Osteoblast (primary cell): ENCODE data around the gene CAVIN1. TPM values are rescaled to one million over a fixed set of nuclear protein-coding genes. Genes with fewer than 3 reads are reported as not detected.

Source experiments
- DNase-seq: peaks from one replicate; pipeline ENCODE4 v3.0.0; 2011; ENCODE audit warnings: low spot score, mixed read lengths; ENCODE audit not compliant: insufficient read length; ENCODE audit errors: missing footprints
- H2AFZ ChIP-seq: 2 replicates; pipeline ENCODE4 v1.6.0; 2011; ENCODE audit warnings: mild to moderate bottlenecking, low read length
- H3K27ac ChIP-seq: 2 replicates; pipeline ENCODE4 v1.5.1; 2011; ENCODE audit warnings: mild to moderate bottlenecking, low read depth, low read length, moderate library complexity
- H3K27me3 ChIP-seq: 2 replicates; pipeline ENCODE4 v1.6.0; 2012; ENCODE audit warnings: mild to moderate bottlenecking, control low read depth, inconsistent platforms, low read length, moderate library complexity; ENCODE audit not compliant: insufficient read depth
- H3K36me3 ChIP-seq: 2 replicates; pipeline ENCODE4 v1.5.1; 2011; ENCODE audit warnings: mild to moderate bottlenecking, low read length, control low read depth, moderate library complexity; ENCODE audit not compliant: insufficient read depth
- H3K4me1 ChIP-seq: 2 replicates; pipeline ENCODE4 v1.5.1; 2011; ENCODE audit warnings: mild to moderate bottlenecking, low read length, control low read depth, moderate library complexity; ENCODE audit not compliant: insufficient read depth
- H3K4me2 ChIP-seq: 2 replicates; pipeline ENCODE4 v1.6.0; 2011; ENCODE audit warnings: mild to moderate bottlenecking, low read length; ENCODE audit not compliant: insufficient read depth
- H3K4me3 ChIP-seq: fragments of 200-600 bp; sonication (generic); 3 replicates; pipeline ENCODE4 v1.5.1; 2012; ENCODE audit warnings: mild to moderate bottlenecking, low read length, inconsistent platforms; ENCODE audit not compliant: insufficient read depth
- H3K79me2 ChIP-seq: 2 replicates; pipeline ENCODE4 v1.6.0; 2012; ENCODE audit warnings: mild to moderate bottlenecking, low read length, control low read depth, inconsistent platforms; ENCODE audit not compliant: insufficient read depth
- H3K9me3 ChIP-seq: 2 replicates; pipeline ENCODE4 v1.5.1; 2011; ENCODE audit warnings: low read depth, low read length, control low read depth
- H4K20me1 ChIP-seq: 2 replicates; pipeline ENCODE4 v1.6.0; 2012; ENCODE audit warnings: mild to moderate bottlenecking, low read length, control low read depth; ENCODE audit not compliant: insufficient read depth
- total RNA-seq: library from RNA; depleted of rRNA; stranded (reverse); fragments of >200 nt; gene quantifications from 2 replicates; pipeline ENCODE4 v1.2.3, GENCODE V29; 2012
- TF ChIP-seq, protein P1 (sequence below): IDR thresholded peaks from 2 replicates; pipeline ENCODE4 v1.5.1; 2011; ENCODE audit warnings: mild to moderate bottlenecking, low read depth, low read length, moderate library complexity; ENCODE audit errors: extremely low read depth

CAVIN1 gene
- total RNA-seq, 1 donor: 988 TPM

GRCh38 chr17:42459801-42460281 is 36.8 kb upstream of the CAVIN1 start:
- TF ChIP-seq, protein P1, sequence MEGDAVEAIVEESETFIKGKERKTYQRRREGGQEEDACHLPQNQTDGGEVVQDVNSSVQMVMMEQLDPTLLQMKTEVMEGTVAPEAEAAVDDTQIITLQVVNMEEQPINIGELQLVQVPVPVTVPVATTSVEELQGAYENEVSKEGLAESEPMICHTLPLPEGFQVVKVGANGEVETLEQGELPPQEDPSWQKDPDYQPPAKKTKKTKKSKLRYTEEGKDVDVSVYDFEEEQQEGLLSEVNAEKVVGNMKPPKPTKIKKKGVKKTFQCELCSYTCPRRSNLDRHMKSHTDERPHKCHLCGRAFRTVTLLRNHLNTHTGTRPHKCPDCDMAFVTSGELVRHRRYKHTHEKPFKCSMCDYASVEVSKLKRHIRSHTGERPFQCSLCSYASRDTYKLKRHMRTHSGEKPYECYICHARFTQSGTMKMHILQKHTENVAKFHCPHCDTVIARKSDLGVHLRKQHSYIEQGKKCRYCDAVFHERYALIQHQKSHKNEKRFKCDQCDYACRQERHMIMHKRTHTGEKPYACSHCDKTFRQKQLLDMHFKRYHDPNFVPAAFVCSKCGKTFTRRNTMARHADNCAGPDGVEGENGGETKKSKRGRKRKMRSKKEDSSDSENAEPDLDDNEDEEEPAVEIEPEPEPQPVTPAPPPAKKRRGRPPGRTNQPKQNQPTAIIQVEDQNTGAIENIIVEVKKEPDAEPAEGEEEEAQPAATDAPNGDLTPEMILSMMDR: no peak
- H3K4me3 ChIP-seq: peak overlapping the region; percentile 95
- H3K36me3 ChIP-seq: peaks cover 23% of the 10 kb centered on the region
- H3K9me3 ChIP-seq: no peaks in the 10 kb centered on the region
- no peak overlapping the region for H2AFZ ChIP-seq
- peaks cover 48% of the 10 kb centered on the region for H3K79me2 ChIP-seq
- peaks cover 26% of the 10 kb centered on the region for H4K20me1 ChIP-seq
- no peaks in the 10 kb centered on the region for H3K27me3 ChIP-seq
- DNase-seq: peak; percentile 59
- H3K4me2 ChIP-seq: peak overlapping the region; percentile 98
- H3K27ac ChIP-seq: peak overlapping the region; percentile 91
- peaks cover 34% of the 10 kb centered on the region for H3K4me1 ChIP-seq

DNA sequence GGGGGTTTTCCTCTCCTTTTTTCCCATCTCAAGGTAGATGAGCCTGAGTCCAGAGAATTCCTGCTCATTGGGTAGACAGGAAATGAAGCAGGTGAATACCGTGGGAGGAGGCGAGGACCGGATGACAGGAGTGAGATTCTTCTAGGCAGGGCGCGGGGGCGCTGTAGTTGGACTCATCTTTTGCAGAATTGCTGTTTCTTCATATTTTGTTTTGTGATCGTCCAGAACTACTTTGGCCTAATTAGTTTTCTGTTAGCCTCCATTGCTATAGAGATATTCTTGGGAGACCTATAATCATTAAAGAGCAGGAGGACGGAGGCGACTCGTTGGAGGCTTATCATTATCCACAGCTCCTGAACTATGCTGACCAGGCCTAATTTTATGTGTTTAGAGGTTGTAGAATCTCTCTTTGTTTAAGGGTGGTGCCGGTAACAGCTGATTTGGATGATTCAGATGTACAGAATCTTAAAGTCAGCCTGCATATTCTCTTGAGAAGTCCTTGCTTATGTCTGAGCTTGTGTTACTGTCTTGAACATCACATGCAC is 36.3 kb upstream of the CAVIN1 start:
- H3K4me3 ChIP-seq: peak overlapping the region; percentile 95
- H3K4me2 ChIP-seq: peak overlapping the region; percentile 98
- H3K9me3 ChIP-seq: no peaks in the 10 kb centered on the region
- H3K36me3 ChIP-seq: peaks cover 23% of the 10 kb centered on the region
- peak overlapping the region; percentile 91 for H3K27ac ChIP-seq
- peak; percentile 68 for DNase-seq
- no peaks in the 10 kb centered on the region for H3K27me3 ChIP-seq
- peaks cover 34% of the 10 kb centered on the region for H3K4me1 ChIP-seq
- peak overlapping the region; percentile 82 for H2AFZ ChIP-seq
- peaks cover 46% of the 10 kb centered on the region for H3K79me2 ChIP-seq
- TF ChIP-seq, protein P1: peak; percentile 53
- peaks cover 26% of the 10 kb centered on the region for H4K20me1 ChIP-seq

GRCh38 chr17:42458497-42459255 is 35.6 kb upstream of the CAVIN1 start, which contains the start of gene ATP6V0A1:
Gene ATP6V0A1, plus strand, starts transcription at chr17:42458878. Its CDS starts 2,017 bp downstream, at chr17:42460895.
- Histone ChIP-seq H3K79me2 (peaks cover 43% of the 10 kb centered on the region), H3K27ac (peak within 1 kb of the TSS; percentile 91), H2AFZ (peak within 1 kb of the TSS; percentile 86), H4K20me1 (peaks cover 26% of the 10 kb centered on the region), H3K4me2 (peak within 1 kb of the TSS; percentile 98), H3K4me3 (peak within 1 kb of the TSS; percentile 95), H3K9me3 (no peaks in the 10 kb centered on the region), H3K27me3 (no peaks in the 10 kb centered on the region), H3K4me1 (peaks cover 34% of the 10 kb centered on the region), H3K36me3 (peaks cover 23% of the 10 kb centered on the region)
- peak; percentile 96 for DNase-seq
- TF ChIP-seq, protein P1: no peak
